HepG2 (cell line): ENCODE results near the gene ESR2.
"Not testable (repeated sequence)": the region's sequence is repeated elsewhere in the genome, so short reads cannot be mapped to it uniquely, and the experiment has no call there.

Experiments
- HNF4A ChIP-seq: sonication (generic); formaldehyde crosslinking; IDR thresholded peaks from 2 replicates; pipeline ENCODE4 v1.4.0; 2020; ENCODE audit warnings: missing genetic modification reagents
- MYC ChIP-seq: sonication (generic); formaldehyde crosslinking; IDR thresholded peaks from 2 replicates; pipeline ENCODE4 v1.9.0; 2021; ENCODE audit warnings: missing genetic modification reagents, borderline replicate concordance
- POLR2AphosphoS5 ChIP-seq: IDR thresholded peaks from 2 replicates; pipeline ENCODE4 v1.6.1; 2012; ENCODE audit warnings: low read depth, low read length
- YEATS4 ChIP-seq: sonication (generic); formaldehyde crosslinking; IDR thresholded peaks from 2 replicates; pipeline ENCODE4 v1.4.0; 2020; ENCODE audit warnings: missing genetic modification reagents, borderline replicate concordance
- TF ChIP-seq, protein P1 (sequence below): IDR thresholded peaks from 2 replicates; pipeline ENCODE4 v1.6.1; 2016; ENCODE audit warnings: missing compliant biosample characterization, missing genetic modification reagents, borderline replicate concordance

DNA sequence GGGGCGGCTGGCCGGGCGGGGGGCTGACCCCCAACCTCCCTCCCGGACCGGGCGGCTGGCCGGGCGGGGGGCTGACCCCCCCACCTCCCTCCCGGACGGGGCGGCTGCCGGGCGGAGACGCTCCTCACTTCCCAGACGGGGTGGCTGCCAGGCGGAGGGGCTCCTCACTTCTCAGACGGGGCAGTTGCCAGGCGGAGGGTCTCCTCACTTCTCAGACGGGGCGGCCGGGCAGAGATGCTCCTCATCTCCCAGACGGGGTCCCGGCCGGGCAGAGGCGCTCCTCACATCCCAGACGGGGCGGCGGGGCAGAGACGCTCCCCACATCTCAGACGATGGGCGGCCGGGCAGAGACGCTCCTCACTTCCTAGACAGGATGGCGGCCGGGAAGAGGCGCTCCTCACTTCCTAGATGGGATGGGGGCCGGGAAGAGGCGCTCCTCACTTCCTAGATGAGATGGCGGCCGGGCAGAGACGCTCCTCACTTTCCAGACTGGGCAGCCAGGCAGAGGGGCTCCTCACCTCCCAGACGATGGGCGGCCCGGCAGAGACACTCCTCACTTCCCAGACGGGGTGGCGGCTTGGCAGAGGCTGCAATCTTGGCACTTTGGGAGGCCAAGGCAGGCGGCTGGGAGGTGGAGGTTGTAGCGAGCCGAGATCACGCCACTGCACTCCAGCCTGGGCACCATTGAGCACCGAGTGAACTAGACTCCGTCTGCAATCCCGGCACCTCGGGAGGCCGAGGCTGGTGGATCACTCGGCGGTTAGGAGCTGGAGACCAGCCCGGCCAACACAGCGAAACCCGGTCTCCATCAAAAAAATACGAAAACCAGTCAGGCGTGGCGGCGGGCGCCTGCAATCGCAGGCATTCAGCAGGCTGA, 256.1 kb downstream of the ESR2 start:
- TF ChIP-seq POLR2AphosphoS5; HNF4A (CRISPR knock-in tag); YEATS4 (CRISPR knock-in tag); MYC: not testable (repeated sequence)
- TF ChIP-seq, protein P1, sequence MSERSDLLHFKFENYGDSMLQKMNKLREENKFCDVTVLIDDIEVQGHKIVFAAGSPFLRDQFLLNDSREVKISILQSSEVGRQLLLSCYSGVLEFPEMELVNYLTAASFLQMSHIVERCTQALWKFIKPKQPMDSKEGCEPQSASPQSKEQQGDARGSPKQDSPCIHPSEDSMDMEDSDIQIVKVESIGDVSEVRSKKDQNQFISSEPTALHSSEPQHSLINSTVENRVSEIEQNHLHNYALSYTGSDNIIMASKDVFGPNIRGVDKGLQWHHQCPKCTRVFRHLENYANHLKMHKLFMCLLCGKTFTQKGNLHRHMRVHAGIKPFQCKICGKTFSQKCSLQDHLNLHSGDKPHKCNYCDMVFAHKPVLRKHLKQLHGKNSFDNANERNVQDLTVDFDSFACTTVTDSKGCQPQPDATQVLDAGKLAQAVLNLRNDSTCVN (CRISPR knock-in tag): not testable (repeated sequence)
